ENCODE measurements around the gene ERICH4. TPM values are rescaled to one million over a fixed set of nuclear protein-coding genes. Genes with fewer than 3 reads are reported as not detected.

The ERICH4 gene
- total RNA-seq, 1 donor from 2014 or later, result not detected

- TF ChIP-seq CTCF (IDR thresholded peaks at IDR 0.05; ENCODE audit: insufficient read depth, low read depth, low read length), result no peak
- TF ChIP-seq EZH2 (IDR thresholded peaks at IDR 0.05; ENCODE audit: insufficient read depth, low read length), result no peak
- H3K9me3 ChIP-seq (ENCODE audit: insufficient read depth, low read depth, low read length), result no peaks in the 10 kb centered on the region
Observed at GRCh38 chr19:41492843-41493242, 49.9 kb downstream of the ERICH4 start.

More at GRCh38 chr19:41492843-41493242, 49.9 kb downstream of the ERICH4 start:
- Histone ChIP-seq H4K20me1 (ENCODE audit: insufficient read depth, low read length) (no peaks in the 10 kb centered on the region), H3K27ac (ENCODE audit: low read depth, low read length) (no peak overlapping the region), H2AFZ (ENCODE audit: low read depth, low read length) (no peak overlapping the region), H3K4me1 (ENCODE audit: insufficient read depth, low read length) (no peaks in the 10 kb centered on the region), H3K4me3 (ENCODE audit: insufficient read depth, low read depth, low read length) (no peak overlapping the region), H3K4me2 (ENCODE audit: low read length) (no peak overlapping the region), H3K36me3 (ENCODE audit: insufficient read depth, low read length) (no peaks in the 10 kb centered on the region), H3K27me3 (ENCODE audit: insufficient read depth, low read length) (no peaks in the 10 kb centered on the region), H3K79me2 (ENCODE audit: insufficient read depth, low read length) (no peaks in the 10 kb centered on the region), H3K9ac (ENCODE audit: low read length) (no peak overlapping the region)
- H3K27ac Mint-ChIP-seq (ENCODE audit: unreplicated experiment), result no peak overlapping the region
- H3K27me3 Mint-ChIP-seq (ENCODE audit: low read depth, unreplicated experiment), result peaks cover 38% of the 10 kb centered on the region
- no peak overlapping the region for H3K4me3 Mint-ChIP-seq (ENCODE audit: unreplicated experiment)
- no peak for DNase-seq (ENCODE audit: low read depth)
- no peaks in the 10 kb centered on the region for H3K36me3 Mint-ChIP-seq (ENCODE audit: low read depth, unreplicated experiment)
- no peak for FAIRE-seq
- no peaks in the 10 kb centered on the region for H3K4me1 Mint-ChIP-seq (ENCODE audit: low read depth, unreplicated experiment)
- H3K9me3 Mint-ChIP-seq (ENCODE audit: unreplicated experiment), result no peaks in the 10 kb centered on the region

Other genes starting within 250 kb of the ERICH4 start
- 6.2 and 11.1 TPM in 2 replicates for gene CYP2S1, start 249.9 kb upstream of the ERICH4 start, total RNA-seq
- 134 and 156 TPM in 2 replicates for gene AXL, start 223.9 kb upstream of the ERICH4 start, total RNA-seq
- gene HNRNPUL1, start 178.8 kb upstream of the ERICH4 start, total RNA-seq, result 164 and 174 TPM in 2 replicates
- 15.2 and 18.1 TPM in 2 replicates for gene CCDC97, start 133.0 kb upstream of the ERICH4 start, total RNA-seq
- 155 and 199 TPM in 2 replicates for gene TGFB1, start 89.2 kb upstream of the ERICH4 start, total RNA-seq
- gene B9D2, start 79.0 kb upstream of the ERICH4 start, total RNA-seq, result 5.5 and 5.9 TPM in 2 replicates
- 7.4 and 8.9 TPM in 2 replicates for gene TMEM91, start 66.6 kb upstream of the ERICH4 start, total RNA-seq
- 18.3 and 19.8 TPM in 2 replicates for gene EXOSC5, start 45.8 kb upstream of the ERICH4 start, total RNA-seq
- 9.2 and 9.8 TPM in 2 replicates for gene BCKDHA, start 45.3 kb upstream of the ERICH4 start, total RNA-seq
- gene B3GNT8, start 15.8 kb upstream of the ERICH4 start, total RNA-seq, result 2.5 and 3.0 TPM in 2 replicates
- 57.5 and 60.3 TPM in 2 replicates for gene DMAC2, start 3.2 kb upstream of the ERICH4 start, total RNA-seq
- 2.1 and 2.4 TPM in 2 replicates for gene CEACAM21, start 133.0 kb downstream of the ERICH4 start, total RNA-seq
- not detected in 2 replicates for gene CEACAM4, start 183.9 kb downstream of the ERICH4 start, total RNA-seq
- not detected in 2 replicates for gene CEACAM7, start 245.1 kb downstream of the ERICH4 start, total RNA-seq